NCI-H1048 (cell line): Measurements from ENCODE around the gene RAP1GDS1.
"Not testable (repeated sequence)": the region's sequence is repeated elsewhere in the genome, so short reads cannot be mapped to it uniquely, and the experiment has no call there.

Experiments
- DNase-seq: peaks from one replicate; lab custom pipeline; 2025; lab: John Stamatoyannopoulos, UW

Gene RAP1GDS1

GRCh38 chr4:98289375-98289774 lies 28.2 kb downstream of the RAP1GDS1 start:
- DNase-seq, result no peak

- no peak for DNase-seq
Observed at GRCh38 chr4:98290511-98290910, 29.3 kb downstream of the RAP1GDS1 start.

GRCh38 chr4:98293104-98293887 lies 32.1 kb downstream of the RAP1GDS1 start:
- no peak for DNase-seq

- DNase-seq, result no peak
Observed at GRCh38 chr4:98298022-98298421, 36.8 kb downstream of the RAP1GDS1 start.

GRCh38 chr4:98300706-98301105 lies 39.5 kb downstream of the RAP1GDS1 start:
- DNase-seq, result no peak

- no peak for DNase-seq
Observed at GRCh38 chr4:98305576-98305975, 44.4 kb downstream of the RAP1GDS1 start.

GRCh38 chr4:98310867-98311266 lies 49.7 kb downstream of the RAP1GDS1 start:
- DNase-seq, result no peak

- no peak for DNase-seq
Observed at GRCh38 chr4:98311656-98312055, 50.5 kb downstream of the RAP1GDS1 start.

- no peak for DNase-seq
Observed at GRCh38 chr4:98314791-98315565, 53.8 kb downstream of the RAP1GDS1 start.

- DNase-seq, result no peak
Observed at GRCh38 chr4:98318521-98318920, 57.3 kb downstream of the RAP1GDS1 start.

- no peak for DNase-seq
Observed at GRCh38 chr4:98319021-98319420, 57.8 kb downstream of the RAP1GDS1 start.

- no peak for DNase-seq
Observed at GRCh38 chr4:98326168-98326567, 65.0 kb downstream of the RAP1GDS1 start.

- DNase-seq, result no peak
Observed at GRCh38 chr4:98327694-98328093, 66.5 kb downstream of the RAP1GDS1 start.

GRCh38 chr4:98329879-98330640 lies 68.9 kb downstream of the RAP1GDS1 start:
- DNase-seq, result not testable (repeated sequence)

- DNase-seq, result no peak
Observed at GRCh38 chr4:98332017-98332416, 70.8 kb downstream of the RAP1GDS1 start.

GRCh38 chr4:98334461-98334860 lies 73.3 kb downstream of the RAP1GDS1 start:
- no peak for DNase-seq

GRCh38 chr4:98338761-98339438 lies 77.7 kb downstream of the RAP1GDS1 start:
- no peak for DNase-seq

- no peak for DNase-seq
Observed at GRCh38 chr4:98341309-98341708, 80.1 kb downstream of the RAP1GDS1 start.

GRCh38 chr4:98343626-98344025 lies 82.4 kb downstream of the RAP1GDS1 start:
- no peak for DNase-seq

- DNase-seq, result no peak
Observed at GRCh38 chr4:98345838-98346237, 84.7 kb downstream of the RAP1GDS1 start.

- no peak for DNase-seq
Observed at GRCh38 chr4:98352396-98352795, 91.2 kb downstream of the RAP1GDS1 start.

GRCh38 chr4:98352940-98353339 lies 91.8 kb downstream of the RAP1GDS1 start:
- DNase-seq, result no peak
